HepG2 (cell line): ENCODE measurements around the gene CEBPA. TPM values are rescaled to one million over a fixed set of nuclear protein-coding genes. Genes with fewer than 3 reads are reported as not detected.

Experiments used
- AHR ChIP-seq: IDR thresholded peaks from 2 replicates; pipeline ENCODE4 v1.6.1; 2018; ENCODE audit warnings: missing genetic modification reagents, missing compliant biosample characterization
- CHCHD3 ChIP-seq: sonication (generic); formaldehyde crosslinking; IDR thresholded peaks from 2 replicates; pipeline ENCODE4 v1.8.0; 2022; ENCODE audit warnings: mild to moderate bottlenecking, missing genetic modification reagents, moderate library complexity
- EED ChIP-seq: sonication (generic); formaldehyde crosslinking; IDR thresholded peaks from 2 replicates; pipeline ENCODE4 v1.5.0; 2020; ENCODE audit warnings: mild to moderate bottlenecking, missing genetic modification reagents
- EHMT2 ChIP-seq: fragments of 200-600 bp; sonication (generic); IDR thresholded peaks from 2 replicates; pipeline ENCODE4 v1.7.0; 2017; ENCODE audit warnings: antibody characterized with exemption, low read depth, low read length, borderline replicate concordance
- GLMP ChIP-seq: sonication (generic); formaldehyde crosslinking; IDR thresholded peaks from 2 replicates; pipeline ENCODE4 v1.9.0; 2021; ENCODE audit warnings: missing genetic modification reagents, mild to moderate bottlenecking, borderline replicate concordance
- HDAC6 ChIP-seq: fragments of 200-600 bp; sonication (generic); IDR thresholded peaks from 2 replicates; pipeline ENCODE4 v1.7.0; 2017; ENCODE audit warnings: mild to moderate bottlenecking, antibody characterized with exemption, low read length, low read depth
- HNRNPH1 ChIP-seq: fragments of 200-400 bp; formaldehyde crosslinking; optimal IDR thresholded peaks from 2 replicates; pipeline ENCODE3; 2017; ENCODE audit warnings: mild to moderate bottlenecking, low read depth, low read length
- HNRNPLL ChIP-seq: fragments of 200-400 bp; formaldehyde crosslinking; IDR thresholded peaks from 2 replicates; pipeline ENCODE4 v1.6.1; 2017; ENCODE audit warnings: mild to moderate bottlenecking, low read depth, low read length; ENCODE audit not compliant: poor library complexity, severe bottlenecking
- KDM2A ChIP-seq: sonication (generic); formaldehyde crosslinking; IDR thresholded peaks from 2 replicates; pipeline ENCODE4 v1.4.0; 2020; ENCODE audit warnings: low read depth, missing genetic modification reagents, borderline replicate concordance
- MIER3 ChIP-seq: IDR thresholded peaks from 2 replicates; pipeline ENCODE4 v1.6.1; 2016; ENCODE audit warnings: missing compliant biosample characterization, borderline replicate concordance
- NFRKB ChIP-seq: fragments of 450-650 bp; IDR thresholded peaks from 2 replicates; pipeline ENCODE4 v1.6.1; 2017
- NR2F6 ChIP-seq, 2 experiments: IDR thresholded peaks; 2 replicates each; pipeline ENCODE4 v1.6.1; 2016; ENCODE audit warnings: antibody characterized with exemption in 1 of 2, mild to moderate bottlenecking in 1 of 2
- PHF5A ChIP-seq: IDR thresholded peaks from one replicate; pipeline ENCODE4 v1.6.1; 2018; ENCODE audit warnings: low read depth, missing genetic modification reagents; ENCODE audit not compliant: unreplicated experiment
- POLR2AphosphoS5 ChIP-seq: IDR thresholded peaks from 2 replicates; pipeline ENCODE4 v1.6.1; 2012; ENCODE audit warnings: low read depth, low read length
- RFX3 ChIP-seq: IDR thresholded peaks from 2 replicates; pipeline ENCODE4 v1.6.1; 2016; ENCODE audit warnings: missing biosample characterization, missing genetic modification reagents
- SETDB1 ChIP-seq: sonication (generic); formaldehyde crosslinking; IDR thresholded peaks from 2 replicates; pipeline ENCODE4 v1.5.1; 2020; ENCODE audit warnings: missing genetic modification reagents, mild to moderate bottlenecking, borderline replicate concordance
- SOX13 ChIP-seq, 3 experiments: fragments of 450-650 bp in 1 of 3; sonication (generic) in 1 of 3; formaldehyde crosslinking in 1 of 3; IDR thresholded peaks in 2 of 3; conservative IDR thresholded peaks in 1 of 3; 2 replicates each; pipeline versions ENCODE4 v1.5.0 to v1.6.1; 2016 to 2020; ENCODE audit warnings: antibody characterized with exemption in 1 of 3, mild to moderate bottlenecking in 1 of 3, missing compliant biosample characterization in 1 of 3, missing genetic modification reagents in 1 of 3, moderate library complexity in 1 of 3
- SP2 ChIP-seq: sonication (generic); formaldehyde crosslinking; IDR thresholded peaks from 2 replicates; pipeline ENCODE4 v1.5.1; 2020; ENCODE audit warnings: mild to moderate bottlenecking, missing genetic modification reagents
- TCF7L2 ChIP-seq: IDR thresholded peaks from 2 replicates; pipeline ENCODE4 v1.6.1; 2011; ENCODE audit warnings: mild to moderate bottlenecking, low read depth, low read length, moderate library complexity
- THYN1 ChIP-seq: sonication (generic); formaldehyde crosslinking; IDR thresholded peaks from 2 replicates; pipeline ENCODE4 v1.8.1; 2023; ENCODE audit warnings: low read depth, mild to moderate bottlenecking, moderate library complexity, missing genetic modification reagents, borderline replicate concordance
- U2AF2 ChIP-seq: fragments of 200-400 bp; formaldehyde crosslinking; IDR thresholded peaks from 2 replicates; pipeline ENCODE4 v1.6.1; 2017; ENCODE audit warnings: low read depth, mild to moderate bottlenecking, low read length
- ZC3H4 ChIP-seq: sonication (generic); formaldehyde crosslinking; IDR thresholded peaks from 2 replicates; pipeline ENCODE4 v1.4.0; 2020; ENCODE audit warnings: missing genetic modification reagents, borderline replicate concordance
- ZIK1 ChIP-seq: sonication (generic); formaldehyde crosslinking; IDR thresholded peaks from 2 replicates; pipeline ENCODE4 v1.5.0; 2020; ENCODE audit warnings: mild to moderate bottlenecking, low read depth, missing genetic modification reagents, borderline replicate concordance
- ZMYM3 ChIP-seq: sonication (generic); formaldehyde crosslinking; IDR thresholded peaks from 2 replicates; pipeline ENCODE4 v1.5.1; 2020; ENCODE audit warnings: mild to moderate bottlenecking, missing genetic modification reagents
- ZNF3 ChIP-seq: IDR thresholded peaks from 2 replicates; pipeline ENCODE4 v1.7.0; 2017; ENCODE audit warnings: inconsistent platforms
- ZNF460 ChIP-seq: sonication (generic); formaldehyde crosslinking; IDR thresholded peaks from 2 replicates; pipeline ENCODE4 v1.5.1; 2020; ENCODE audit warnings: missing genetic modification reagents, mild to moderate bottlenecking, borderline replicate concordance
- ZNF562 ChIP-seq: sonication (generic); formaldehyde crosslinking; IDR thresholded peaks from 2 replicates; pipeline ENCODE4 v1.8.0; 2022; ENCODE audit warnings: missing genetic modification reagents, borderline replicate concordance
- ZNF569 ChIP-seq: sonication (generic); formaldehyde crosslinking; IDR thresholded peaks from 2 replicates; pipeline ENCODE4 v1.5.0; 2020; ENCODE audit warnings: mild to moderate bottlenecking, missing genetic modification reagents, moderate library complexity, borderline replicate concordance
- polyA plus RNA-seq, 8 experiments: library from polyadenylated mRNA; depleted of rRNA in 3 of 8; stranded (reverse) in 7 of 8; unstranded in 1 of 8; fragments of >200 nt; fragmentation: Illumina TruSeq in 4 of 8; extraction: Trizol in 4 of 8; gene quantifications; 2 replicates each; pipeline versions ENCODE4 v1.2.1 to v1.2.3, GENCODE V29; 2011 to 2016; ENCODE audit warnings: low read depth in 4 of 8, missing spikeins in 1 of 8, mixed read lengths in 1 of 8; ENCODE audit not compliant: insufficient read depth in 1 of 8
- total RNA-seq, 5 experiments: library from RNA; depleted of rRNA; stranded (reverse); fragments of >200 nt; fragmentation: Illumina TruSeq; extraction: Trizol; gene quantifications; 2 replicates each; pipeline ENCODE4 v1.2.3, GENCODE V29; 2016; ENCODE audit warnings: low read depth in 1 of 5
- TF ChIP-seq, protein P1 (sequence below): sonication (generic); formaldehyde crosslinking; IDR thresholded peaks from 2 replicates; pipeline ENCODE4 v1.5.0; 2020; ENCODE audit warnings: mild to moderate bottlenecking, missing genetic modification reagents

The CEBPA gene
- total and polyA plus RNA-seq, 2 of the 13 experiments (the other 11 are each of a cell fraction or from before 2014, with no cell fraction given) = 24.8 to 103 TPM

DNA sequence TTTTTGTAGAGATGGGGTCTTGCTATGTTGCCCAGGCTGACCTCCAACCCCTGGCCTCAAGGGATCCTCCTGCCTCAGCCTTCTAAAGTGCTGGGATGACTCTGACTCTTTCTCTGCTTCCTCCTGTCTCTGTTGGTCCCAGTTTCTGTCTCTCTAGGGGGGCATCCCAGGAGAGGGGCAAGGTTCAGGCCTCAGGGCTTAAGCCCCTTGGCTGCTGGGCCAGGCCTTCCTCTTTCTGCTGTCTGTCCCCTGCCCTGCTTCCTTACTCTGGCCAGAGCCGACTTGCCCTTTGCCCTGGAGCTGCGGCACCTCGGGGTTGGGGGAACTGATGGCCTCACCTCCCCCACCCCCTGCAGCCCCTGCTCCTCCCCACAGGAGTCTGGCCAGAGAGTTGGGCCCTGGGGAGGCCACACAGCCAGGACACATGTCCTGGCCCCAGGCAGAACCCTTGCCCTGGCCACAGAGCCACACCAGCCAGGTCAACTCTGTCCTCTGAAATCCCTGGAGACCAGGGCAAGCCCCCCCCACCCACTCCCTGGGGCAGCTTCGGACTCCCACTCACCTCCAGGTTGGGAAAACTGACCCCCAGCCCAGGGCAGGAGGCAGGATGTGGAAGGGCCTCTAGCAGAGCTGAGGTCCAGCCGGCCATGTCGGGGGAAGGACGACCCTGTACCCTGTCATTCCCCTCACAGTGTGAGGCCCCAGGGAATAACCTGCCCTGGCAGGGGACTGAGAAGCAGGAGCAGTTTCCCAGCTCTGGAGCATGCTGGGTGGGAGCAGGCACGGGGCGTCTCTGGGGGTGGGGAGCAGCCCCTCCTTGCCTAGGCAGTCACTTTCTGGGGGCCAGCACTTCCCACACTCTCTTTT is 23.7 kb downstream of the CEBPA start (continued):
- no peak for TF ChIP-seq GLMP
- TF ChIP-seq THYN1 (CRISPR knock-in tag) = no peak
- no peak for TF ChIP-seq ZNF562 (CRISPR knock-in tag)
- TF ChIP-seq ZIK1 (CRISPR knock-in tag) = no peak
- peak; percentile 37 for TF ChIP-seq HNRNPLL
- TF ChIP-seq AHR (CRISPR knock-in tag) = no peak
- TF ChIP-seq SOX13 (IDR thresholded peaks at IDR 0.05) = no peak
- TF ChIP-seq SOX13 (CRISPR knock-in tag; conservative IDR thresholded peaks at IDR 0.05 in 1 of 2, IDR thresholded peaks at IDR 0.05 in 1 of 2) = no peak
- TF ChIP-seq EHMT2 = no peak
- TF ChIP-seq TCF7L2 = no peak
- no peak for TF ChIP-seq HDAC6
- peak; percentile 90 for TF ChIP-seq NR2F6 (IDR thresholded peaks at IDR 0.05)
- TF ChIP-seq NR2F6 (CRISPR knock-in tag; IDR thresholded peaks at IDR 0.05) = peak; percentile 90
- TF ChIP-seq MIER3 (CRISPR knock-in tag) = no peak
- TF ChIP-seq HNRNPH1 = no peak
- no peak for TF ChIP-seq PHF5A (CRISPR knock-in tag)
- TF ChIP-seq RFX3 (CRISPR knock-in tag) = no peak
- TF ChIP-seq, protein P1, sequence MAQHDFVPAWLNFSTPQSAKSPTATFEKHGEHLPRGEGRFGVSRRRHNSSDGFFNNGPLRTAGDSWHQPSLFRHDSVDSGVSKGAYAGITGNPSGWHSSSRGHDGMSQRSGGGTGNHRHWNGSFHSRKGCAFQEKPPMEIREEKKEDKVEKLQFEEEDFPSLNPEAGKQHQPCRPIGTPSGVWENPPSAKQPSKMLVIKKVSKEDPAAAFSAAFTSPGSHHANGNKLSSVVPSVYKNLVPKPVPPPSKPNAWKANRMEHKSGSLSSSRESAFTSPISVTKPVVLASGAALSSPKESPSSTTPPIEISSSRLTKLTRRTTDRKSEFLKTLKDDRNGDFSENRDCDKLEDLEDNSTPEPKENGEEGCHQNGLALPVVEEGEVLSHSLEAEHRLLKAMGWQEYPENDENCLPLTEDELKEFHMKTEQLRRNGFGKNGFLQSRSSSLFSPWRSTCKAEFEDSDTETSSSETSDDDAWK (CRISPR knock-in tag) = no peak
- TF ChIP-seq ZNF569 (CRISPR knock-in tag) = no peak
- TF ChIP-seq KDM2A (CRISPR knock-in tag) = no peak
- no peak for TF ChIP-seq SETDB1 (CRISPR knock-in tag)
- no peak for TF ChIP-seq CHCHD3 (CRISPR knock-in tag)
- TF ChIP-seq U2AF2 = no peak
- TF ChIP-seq ZMYM3 (CRISPR knock-in tag) = peak; percentile 93
- no peak for TF ChIP-seq EED (CRISPR knock-in tag)
- TF ChIP-seq POLR2AphosphoS5 = peak; percentile 61; the same call in 1 of the 2 replicates
- TF ChIP-seq ZC3H4 = no peak
- no peak for TF ChIP-seq ZNF3
- no peak for TF ChIP-seq SP2 (CRISPR knock-in tag)
- TF ChIP-seq ZNF460 (CRISPR knock-in tag) = no peak
- no peak for TF ChIP-seq NFRKB
